ENCODE data around the gene CEP72.
"Not testable (repeated sequence)": the region's sequence is repeated elsewhere in the genome, so short reads cannot be mapped to it uniquely, and the experiment has no call there.

CEP72 gene

DNA sequence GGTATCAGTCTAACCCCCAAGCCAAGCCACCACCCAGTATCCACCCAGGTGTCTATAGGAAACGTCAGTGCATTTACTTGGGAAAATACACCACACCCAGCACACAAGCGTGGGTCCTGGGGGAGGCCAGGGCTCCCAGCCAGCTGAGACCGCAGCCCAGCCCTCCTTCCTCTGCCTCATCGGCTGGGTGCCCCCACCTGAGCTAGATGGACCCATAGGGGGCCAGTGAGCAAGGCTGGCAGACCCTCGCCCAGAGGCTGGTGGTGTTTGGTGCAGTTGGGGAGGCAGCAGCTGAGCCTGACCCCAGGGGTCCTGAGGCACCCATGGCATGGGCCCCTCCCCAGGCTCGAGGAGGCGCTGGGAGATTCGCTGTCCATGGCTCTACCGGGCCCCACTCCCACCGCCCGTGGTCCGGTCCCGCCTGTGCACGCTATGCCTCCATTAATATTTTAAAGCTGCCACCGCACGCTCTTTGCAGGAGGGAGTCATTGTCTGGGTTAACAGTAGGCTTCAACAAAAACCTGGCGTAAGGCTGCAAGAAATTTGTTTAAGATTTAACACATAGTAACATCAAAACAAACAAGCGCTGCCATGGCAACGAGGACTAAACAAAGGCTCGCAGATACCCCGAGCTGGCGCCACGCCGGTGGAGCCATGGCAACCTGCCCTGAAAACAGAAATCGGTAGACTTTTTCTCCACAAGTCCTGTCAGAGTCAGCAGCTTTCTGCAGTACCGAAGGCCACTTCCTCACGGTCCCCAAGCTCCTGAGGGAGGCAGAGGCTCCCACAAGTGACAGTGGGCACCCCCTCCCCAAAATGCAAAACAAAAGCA lies 60.4 kb downstream of the CEP72 start:
- DNase-seq (ENCODE audit: low spot score): peak; percentile 92

DNA sequence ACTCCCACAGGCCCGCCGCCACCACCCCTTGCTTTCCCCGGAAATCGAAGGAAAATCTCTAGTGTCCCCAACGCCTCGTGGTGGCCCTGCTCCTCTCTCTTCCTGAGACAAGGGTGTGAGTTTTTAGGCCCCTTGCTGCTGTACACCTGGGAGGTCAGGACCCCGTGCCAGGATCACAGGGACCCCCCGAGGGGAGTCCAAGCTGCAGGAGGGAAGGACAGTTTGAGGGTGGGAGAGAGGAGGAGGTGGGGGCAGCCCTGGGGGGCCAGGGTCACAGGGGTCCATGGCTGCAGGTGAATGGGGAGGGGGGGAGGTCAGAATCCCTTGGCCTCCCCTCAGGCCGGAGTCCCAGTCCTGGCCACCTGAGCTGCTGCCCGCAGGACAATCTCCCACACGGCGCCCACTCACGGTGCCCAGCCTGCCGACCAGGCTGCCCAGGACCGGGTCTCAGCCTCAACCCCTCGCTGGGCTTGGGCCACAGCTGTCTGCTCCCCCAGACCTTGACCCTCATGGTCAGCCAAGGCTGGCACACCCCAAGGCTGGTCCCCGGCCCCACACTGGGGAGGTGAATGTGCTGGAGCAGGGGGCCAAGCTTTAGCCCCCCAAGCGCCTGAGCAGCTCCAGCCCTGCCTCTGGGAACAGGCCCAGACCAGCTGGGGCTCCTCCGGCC lies 61.2 kb downstream of the CEP72 start:
- DNase-seq (ENCODE audit: low spot score): no peak

DNA sequence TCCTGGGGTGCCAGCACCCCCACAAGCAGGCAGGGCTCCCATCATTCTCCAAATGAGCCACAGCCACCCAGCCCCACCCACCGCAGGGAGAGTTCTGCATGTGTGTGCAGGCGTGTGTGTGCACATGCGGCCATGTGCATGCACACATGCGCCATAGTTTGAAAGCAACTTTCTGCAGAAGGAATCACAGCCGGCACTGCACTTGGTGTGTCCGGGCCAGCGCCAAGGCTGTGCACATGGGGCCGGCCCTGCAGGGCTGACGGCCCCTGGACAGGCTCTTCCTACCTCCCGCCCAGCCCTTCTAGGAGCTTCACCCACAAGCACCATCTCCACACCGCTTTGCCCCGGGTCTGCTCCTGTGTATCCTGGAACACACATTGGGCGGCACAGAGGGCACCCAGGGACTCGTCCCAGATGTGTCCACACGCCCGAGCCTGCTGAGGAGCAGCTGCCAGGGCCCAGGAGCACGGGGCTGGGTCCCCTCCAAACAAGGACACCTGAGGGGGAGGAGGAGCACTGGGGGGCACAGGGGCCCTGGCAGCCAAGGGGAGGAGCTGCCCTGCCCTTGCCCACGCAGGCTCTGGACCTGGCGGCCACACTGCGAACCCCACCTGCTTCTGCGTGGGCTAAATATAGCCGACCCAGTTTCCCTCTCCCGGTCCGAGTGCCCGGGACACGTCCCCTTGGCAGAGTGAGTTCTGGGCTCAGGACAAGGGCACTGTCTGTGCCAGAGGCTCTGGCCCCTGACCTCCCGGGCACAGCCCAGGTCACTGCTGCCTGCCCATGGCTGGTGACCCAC lies 61.9 kb downstream of the CEP72 start:
- DNase-seq (ENCODE audit: low spot score): no peak

DNA sequence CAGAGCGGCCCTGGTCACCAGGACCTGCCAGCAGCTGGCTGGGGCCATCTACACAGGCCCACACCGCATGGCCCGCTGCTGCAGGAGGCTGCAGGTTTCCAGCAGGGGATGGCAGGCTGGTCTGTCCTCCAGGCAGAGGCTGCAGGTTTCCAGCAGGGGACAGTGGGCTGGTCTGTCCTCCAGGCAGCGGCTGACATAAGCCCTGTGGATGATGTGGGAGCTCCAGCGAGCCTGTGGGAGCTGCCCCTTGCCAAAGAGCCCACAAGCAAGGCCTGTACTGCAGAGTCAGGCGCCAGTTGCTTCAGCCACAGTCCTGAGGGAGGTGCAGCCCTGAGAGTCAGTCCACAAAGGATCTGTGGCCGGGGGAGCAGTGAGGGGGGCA lies 62.5 kb downstream of the CEP72 start:
- DNase-seq (ENCODE audit: low spot score): no peak

DNA sequence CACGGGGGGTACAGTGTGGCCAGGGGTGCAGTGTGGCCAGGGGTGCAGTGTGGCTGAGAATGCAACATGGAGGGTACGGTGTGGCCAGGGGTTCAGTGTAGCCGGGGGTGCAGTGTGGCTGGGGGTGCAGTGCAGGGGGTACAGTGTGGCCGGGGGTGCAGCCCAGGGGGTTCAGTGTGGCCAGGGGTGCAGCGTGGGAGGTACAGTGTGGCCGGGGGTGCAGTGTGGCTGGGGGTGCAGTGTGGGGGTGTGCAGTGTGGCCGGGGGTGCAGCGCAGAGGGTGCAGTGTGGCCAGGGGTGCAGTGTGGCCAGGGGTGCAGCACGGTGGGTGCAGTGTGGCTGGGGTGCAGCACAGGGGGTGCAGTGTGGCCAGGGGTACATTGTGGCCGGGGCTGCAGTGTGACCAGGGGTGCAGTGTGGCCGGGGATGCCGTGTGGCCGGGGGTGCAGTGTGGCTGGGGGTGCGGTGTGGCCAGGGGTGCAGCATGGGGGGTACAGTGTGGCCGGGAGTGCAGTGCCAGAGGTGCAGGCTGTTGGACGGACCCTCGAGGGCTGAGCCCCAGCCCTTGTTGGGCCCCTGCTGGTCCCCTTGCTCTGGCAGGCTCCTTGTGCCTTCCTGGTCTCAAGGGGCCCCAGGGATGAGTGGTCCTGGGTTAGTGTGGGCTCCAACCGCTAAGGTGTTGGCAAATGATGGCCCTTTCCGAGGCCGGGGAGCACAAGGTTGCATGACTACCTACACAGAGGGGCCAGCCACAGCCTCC lies 63.2 kb downstream of the CEP72 start:
- DNase-seq (ENCODE audit: low spot score): no peak

DNA sequence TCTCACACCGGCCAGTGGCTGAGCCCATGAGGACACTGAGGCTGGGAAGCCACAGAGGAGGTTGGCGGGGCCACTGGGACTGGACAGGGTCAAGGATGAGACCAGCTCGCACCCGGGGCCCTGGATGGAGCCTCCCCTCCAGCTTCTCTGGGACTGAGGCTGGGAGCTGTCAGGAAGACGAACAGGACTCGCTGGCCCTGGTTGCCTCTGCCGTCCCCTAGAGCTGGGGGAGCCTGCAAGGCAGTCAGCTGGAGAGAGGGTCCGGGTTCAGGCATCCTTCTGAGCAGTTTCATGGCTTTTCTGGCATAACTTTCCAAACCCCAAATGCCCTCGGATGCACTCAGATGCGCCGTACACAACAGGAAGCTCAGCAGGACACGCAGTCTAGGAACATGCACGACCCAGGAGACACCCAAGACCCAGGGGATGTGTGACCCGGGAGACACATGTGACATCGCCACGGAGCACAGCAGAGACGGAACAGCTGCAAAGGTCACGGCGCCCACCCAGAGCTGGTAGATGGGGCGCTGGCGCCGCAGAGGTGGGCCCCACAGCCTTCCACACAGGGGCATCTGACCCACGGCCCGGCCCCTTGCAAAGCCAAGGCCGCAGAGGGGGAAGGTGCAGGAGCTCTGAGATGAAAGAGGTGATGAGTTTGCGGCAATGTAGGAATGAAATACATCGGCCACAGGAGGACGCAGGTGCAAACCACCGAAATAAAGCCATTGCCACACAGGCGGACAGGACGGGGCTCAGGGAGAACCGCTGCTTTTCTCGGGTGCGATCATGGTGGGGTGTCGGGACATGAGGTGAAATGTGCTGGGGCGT lies 63.9 kb downstream of the CEP72 start:
- no peak for DNase-seq (ENCODE audit: low spot score)

DNA sequence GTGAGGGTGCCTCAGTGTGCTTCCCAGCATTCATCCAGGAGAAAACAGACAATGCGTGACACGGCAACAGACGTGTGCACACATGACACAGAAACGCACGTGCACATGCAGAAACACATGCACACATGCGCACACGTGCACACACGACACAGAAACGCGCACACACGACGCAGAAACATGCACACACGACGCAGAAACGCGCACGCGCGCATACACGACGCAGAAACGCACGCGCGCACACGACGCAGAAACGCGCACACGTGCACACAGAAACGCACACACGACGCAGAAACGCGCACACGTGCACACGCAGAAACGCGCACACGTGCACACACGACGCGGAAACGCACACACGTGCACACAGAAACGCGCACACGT lies 64.5 kb downstream of the CEP72 start:
- no peak for DNase-seq (ENCODE audit: low spot score)

DNA sequence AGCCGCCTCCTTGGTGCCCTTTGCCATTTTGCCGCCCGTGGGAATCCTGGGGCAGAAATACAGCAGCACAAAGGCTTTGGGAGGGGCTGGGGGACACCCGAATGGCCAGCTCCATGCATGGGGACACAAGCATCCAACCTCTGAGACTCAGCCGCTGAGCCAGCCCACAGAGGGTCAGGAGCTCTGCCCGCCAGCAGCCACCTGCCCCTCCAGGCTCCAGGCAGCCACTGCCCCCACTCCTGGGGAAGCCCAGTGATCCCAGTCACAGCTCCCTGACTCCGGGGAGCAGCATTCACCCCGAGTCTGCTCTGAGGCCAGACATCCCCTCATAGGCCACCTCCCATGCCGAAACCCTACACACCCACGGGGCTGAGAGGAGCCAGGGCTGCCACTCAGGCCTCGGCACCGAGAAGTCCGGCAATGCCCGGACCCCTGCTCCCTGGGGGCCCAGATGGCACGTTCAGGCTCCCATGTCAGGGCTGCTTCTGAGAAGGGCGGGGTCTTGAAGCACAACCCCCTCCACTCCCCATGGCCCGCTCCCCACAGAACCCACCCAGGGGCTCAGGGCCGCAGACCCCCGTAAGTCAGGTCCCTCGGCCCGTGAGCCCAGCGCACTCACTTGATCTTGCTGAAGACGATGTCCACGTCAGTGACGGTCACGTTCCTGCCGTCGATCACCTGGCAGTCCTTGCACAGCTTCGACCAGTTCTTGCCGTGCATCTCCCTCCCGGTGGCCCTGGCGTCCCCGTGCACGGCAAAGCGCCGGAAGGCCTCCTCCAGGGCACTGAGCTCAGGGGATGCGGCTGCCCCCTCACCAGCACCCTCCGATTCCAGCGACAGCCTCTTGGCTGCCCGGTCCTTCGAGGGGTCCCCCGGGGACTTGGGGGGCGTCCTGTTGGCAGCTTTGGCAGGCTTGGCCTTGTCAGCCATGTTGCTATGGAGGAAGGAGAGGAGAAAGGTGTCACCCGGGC lies 65.3 kb downstream of the CEP72 start:
- DNase-seq (ENCODE audit: low spot score): no peak

DNA sequence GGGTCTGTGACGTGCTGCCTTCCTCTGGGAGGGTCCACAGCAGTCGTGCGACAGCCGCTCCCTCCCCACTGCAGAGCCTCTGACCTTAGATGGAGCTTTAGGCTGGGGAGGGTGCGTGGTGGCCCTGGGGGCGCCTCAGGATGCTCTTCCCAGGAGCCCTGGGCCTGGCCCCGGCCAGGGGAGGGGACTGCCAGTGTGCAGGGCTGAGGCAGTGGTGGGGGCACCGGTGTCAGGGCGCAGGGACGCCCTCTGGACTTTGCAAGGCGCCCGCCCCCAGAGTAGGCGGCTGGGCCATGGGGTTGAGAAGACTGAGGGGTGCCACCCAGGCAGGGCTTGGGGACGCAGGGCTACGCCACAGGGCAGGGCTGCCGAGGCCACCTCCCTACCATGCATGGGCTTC lies 66.4 kb downstream of the CEP72 start:
- DNase-seq (ENCODE audit: low spot score): not testable (repeated sequence)

DNA sequence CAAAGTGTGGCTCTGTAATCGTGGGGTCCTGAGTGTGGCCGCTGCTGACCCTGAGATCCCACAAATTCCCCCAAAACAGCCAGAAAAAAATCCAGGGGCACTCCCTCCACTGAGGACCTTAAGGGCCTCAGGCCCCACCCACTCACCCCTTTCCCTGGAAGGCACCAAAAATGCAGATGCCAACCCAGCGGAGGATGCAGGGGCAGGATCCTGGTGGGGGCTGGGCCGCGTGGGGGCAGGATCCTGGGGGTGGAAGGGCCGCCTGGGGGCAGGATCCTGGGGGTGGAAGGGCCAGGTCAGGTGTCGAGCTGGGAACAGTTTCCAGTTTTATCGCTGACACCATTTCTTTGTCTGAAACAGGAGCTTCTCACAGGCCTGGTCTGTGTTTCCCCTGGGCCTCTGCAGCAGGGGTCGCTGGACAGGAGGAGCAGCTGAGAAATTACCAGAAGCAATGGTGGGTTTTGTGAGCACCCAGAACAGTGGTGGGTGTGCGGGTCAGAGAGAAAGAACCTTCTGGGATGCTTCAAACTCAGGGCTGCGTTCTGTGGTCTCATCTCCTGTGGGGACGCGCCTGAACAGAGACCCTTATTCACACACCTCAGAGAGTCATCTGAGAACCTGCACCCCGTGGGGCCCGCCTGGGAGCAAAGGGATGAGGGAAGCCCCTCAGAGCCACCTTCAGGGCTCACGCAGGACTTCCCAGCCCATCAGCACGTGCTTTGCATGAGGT lies 67.2 kb downstream of the CEP72 start:
- not testable (repeated sequence) for DNase-seq (ENCODE audit: low spot score)

DNA sequence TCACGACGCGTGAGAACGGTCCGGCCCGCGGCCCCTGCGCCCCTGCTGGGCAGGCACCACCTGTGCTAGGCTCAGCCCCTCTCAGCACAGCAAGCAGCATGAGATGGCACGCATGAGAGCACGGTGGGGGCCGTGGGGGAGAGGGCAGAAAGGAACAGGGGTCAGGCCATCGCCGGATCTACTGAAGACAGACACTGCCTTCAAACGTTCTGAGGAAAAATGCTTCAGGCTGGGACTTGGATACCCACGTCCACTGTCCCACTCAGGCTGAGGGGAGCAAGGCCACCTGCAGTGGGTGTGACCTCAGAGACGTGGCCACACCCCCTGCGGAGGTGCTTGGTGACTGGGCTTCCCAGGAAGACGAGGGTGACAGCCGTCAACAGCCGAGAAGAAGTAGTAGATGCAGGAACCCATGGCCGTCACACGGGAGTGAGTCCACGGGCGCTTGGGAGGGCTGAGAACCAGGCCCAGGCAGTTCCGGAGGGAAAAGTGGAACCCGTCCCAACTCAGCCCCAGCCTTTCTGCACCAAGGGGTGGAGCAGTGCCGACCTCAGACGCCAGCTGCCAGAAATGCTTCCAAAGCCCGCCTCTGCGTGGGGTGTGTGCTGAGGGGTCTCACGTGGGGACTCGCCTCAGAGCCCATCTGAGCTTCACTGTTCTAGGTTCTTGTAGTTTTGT lies 68.1 kb downstream of the CEP72 start:
- DNase-seq (ENCODE audit: low spot score): not testable (repeated sequence)

DNA sequence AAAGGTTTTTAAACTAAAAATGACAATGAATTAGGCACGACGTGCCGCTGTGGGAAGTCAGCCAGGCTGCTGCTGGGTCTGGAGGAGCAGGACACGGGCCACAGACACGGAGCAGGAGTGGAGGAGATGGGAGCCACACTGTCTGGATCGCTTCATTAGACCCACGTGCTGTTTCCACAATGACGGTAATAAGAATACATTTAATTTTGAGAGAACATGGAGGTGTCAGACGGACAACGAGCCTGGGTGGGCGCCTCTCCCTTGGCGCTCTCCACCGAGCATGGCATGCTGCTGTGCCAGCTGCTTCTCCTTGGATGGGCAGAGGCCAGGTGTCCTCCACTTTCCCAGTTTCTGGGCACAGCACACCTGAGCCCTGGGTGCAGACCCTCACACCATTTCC lies 68.7 kb downstream of the CEP72 start:
- DNase-seq (ENCODE audit: low spot score): not testable (repeated sequence)

DNA sequence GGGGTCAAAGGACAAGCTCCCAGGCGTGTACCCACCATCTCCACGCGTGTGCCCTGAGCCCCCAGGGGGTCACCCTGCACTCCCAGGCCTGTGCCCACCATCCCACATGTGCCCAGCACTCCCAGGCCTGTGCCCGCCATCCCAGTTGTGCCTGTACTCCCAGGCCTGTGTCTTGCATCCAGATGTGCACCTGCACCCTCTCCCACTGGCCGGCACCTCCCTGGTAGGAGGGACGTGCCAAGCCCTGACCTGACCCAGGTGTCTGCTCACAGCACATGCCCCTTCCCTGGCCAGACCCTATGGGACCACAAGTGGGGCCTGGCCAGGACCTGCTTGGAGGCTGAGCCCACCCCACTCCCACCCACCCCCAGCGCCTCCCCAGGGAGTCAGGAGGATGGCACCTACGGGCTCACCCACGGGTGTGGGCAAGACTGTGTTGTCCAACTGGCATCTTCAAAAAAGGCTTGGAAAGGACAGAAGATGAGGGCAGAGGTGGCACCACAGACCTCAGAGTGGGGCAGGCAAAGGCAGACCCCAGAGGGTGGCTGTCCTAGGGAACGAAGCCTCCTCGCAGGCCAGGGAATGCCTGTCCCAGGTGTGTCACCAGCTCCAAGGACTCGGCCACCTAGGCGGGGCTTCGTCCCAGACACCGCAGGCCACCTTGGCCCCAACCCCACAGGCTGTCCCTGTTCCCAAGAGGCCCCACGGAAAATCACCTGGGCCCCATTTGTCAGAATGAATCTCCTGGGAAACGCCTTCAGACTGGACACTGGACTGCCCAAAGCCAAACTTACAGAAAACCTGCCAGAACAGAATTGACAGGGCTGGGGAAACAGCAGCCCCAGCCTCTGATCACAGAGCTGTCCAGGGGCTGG lies 69.4 kb downstream of the CEP72 start:
- not testable (repeated sequence) for DNase-seq (ENCODE audit: low spot score)

DNA sequence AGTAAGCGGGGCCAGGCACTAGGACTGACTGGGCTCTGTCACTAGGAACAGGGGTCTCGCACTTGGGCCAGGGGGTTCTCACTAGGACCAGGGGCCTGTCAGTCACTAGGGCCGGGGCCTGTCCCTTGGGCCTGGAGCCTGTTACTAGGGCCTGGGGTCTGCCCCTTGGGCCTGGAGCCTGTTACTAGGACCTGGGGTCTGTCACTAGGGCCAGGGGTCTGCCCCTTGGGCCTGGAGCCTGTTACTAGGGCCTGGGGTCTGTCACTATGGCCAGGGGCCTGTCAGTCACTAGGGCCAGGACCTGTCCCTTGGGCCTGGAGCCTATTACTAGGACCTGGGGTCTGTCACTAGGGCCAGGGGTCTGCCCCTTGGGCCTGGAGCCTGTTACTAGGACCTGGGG lies 70.1 kb downstream of the CEP72 start:
- not testable (repeated sequence) for DNase-seq (ENCODE audit: low spot score)

DNA sequence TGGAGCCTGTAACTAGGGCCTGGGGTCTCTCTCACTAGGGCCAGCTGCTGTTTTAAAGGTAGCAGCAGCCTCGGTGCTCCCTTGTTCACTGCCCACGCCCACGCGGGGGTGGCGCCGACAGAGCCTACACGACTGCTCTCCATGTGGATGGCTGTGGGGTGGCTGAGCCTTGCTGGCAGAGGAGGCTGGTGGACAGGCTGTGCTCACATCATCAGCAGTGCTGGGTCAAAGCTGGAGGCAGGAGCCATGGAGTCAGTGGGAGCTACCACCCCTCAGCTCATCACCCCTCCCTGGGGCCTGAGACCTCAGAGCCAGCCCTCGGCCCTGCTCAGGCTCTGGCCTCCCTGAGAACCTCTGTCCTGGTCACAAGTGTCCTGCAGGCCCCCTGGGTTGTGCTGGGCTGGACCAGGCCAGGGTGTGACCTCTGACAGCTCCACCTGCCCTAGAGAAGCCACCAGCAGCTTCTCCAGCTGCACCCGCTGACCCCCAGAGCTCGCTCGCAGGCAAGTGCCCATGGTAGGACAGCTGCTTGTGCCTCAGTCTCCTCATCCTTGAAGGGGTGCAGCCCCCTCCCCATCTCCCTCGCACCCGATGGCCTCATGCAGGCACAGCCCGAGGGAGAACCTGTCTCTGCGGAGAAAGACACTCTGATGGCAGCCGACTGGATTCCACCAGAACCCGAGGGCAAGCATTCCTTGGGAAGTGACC lies 70.7 kb downstream of the CEP72 start:
- DNase-seq (ENCODE audit: low spot score): not testable (repeated sequence)

DNA sequence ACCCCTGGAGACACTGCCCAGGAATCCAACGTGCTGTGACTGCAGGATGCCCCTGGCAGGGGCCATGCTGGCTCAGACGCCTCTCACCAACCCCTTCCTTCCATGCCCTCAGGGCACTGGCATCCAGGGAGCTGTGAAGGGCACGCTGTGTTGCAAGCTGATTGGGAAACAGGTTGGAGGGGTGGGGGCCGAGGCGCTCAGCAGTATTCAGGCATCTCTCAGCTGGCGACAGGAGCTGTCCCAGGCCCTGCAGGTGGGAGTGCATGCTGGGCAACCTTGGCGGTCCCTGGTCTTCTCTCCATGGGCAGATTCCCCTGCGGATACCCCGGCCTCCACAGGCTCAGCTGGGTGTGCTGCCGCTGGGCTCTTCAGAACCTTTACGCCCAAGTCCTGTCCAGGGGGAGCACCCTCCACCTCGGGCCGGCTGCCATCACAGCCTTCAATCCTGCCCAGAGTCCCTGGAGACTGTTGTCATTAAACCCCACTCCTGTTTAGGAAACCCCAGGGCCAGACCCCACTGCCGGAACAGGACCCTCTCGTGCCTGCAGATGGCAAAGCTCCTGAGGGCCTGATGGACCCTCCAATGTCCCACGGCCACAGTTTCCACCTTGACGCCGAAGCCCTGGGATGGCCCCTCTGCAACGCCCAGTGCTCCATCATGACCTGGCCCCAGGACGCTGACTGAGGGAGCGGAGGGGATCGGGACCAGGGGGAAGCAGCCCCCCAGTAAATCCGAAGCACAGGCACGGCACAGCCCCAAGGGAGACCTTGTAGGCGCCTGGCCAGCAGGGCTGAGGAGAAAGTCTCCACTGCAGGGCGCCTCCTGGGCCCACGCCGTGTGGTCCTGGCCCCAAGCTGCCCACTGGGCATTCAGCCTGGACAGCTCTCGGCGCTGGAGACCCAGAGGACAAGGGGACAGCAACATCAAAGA lies 71.7 kb downstream of the CEP72 start:
- no peak for DNase-seq (ENCODE audit: low spot score)

Measured in NAMALWA (cell line).